D721Med (cell line): ENCODE measurements around the gene XYLT1.

ENCODE experiments used
- DNase-seq: peaks from one replicate; pipeline ENCODE4 v3.0.0; 2011; ENCODE audit warnings: low spot score; ENCODE audit not compliant: insufficient read length
- FAIRE-seq: peaks from 2 replicates; lab custom pipeline; 2011; peaks lifted over from hg19 to GRCh38; lab: Jason Lieb, UNC
- TF ChIP-seq, protein P1 (sequence below): IDR thresholded peaks from 2 replicates; pipeline ENCODE4 v1.5.1; 2012; ENCODE audit warnings: mild to moderate bottlenecking, control low read depth; ENCODE audit not compliant: insufficient read depth; ENCODE audit errors: missing control alignments

XYLT1 gene

DNA sequence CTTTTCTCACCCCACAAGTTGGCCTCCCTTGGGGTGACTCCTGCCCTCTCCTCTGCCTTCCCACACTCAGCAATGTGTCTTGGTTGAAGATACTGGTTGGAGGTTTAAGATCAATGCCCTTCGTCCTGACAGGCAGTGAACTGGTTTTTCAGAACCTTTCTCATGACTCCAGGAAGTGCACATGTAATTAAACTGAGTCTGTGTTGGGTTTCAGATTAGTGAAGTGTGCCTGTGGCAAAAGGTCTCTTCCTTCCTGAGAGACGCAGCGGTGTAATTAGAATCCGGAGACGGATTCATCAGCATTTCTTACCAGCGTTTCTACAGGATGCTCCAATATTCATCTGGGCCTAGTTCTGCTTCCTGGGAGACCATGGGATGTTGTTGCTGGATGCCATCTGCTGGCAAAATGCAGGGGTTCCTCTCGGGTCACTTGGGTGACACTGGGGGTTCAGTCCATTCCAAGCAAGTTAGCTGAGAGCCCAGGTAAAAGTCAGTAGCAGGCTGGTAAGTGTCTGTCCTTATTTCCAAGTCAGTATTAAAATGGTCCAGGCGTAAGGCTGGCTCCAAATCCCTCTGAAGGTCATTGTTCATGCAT lies 233.3 kb downstream of the XYLT1 start:
- DNase-seq (no peak), FAIRE-seq (no peak)
- TF ChIP-seq, protein P1, sequence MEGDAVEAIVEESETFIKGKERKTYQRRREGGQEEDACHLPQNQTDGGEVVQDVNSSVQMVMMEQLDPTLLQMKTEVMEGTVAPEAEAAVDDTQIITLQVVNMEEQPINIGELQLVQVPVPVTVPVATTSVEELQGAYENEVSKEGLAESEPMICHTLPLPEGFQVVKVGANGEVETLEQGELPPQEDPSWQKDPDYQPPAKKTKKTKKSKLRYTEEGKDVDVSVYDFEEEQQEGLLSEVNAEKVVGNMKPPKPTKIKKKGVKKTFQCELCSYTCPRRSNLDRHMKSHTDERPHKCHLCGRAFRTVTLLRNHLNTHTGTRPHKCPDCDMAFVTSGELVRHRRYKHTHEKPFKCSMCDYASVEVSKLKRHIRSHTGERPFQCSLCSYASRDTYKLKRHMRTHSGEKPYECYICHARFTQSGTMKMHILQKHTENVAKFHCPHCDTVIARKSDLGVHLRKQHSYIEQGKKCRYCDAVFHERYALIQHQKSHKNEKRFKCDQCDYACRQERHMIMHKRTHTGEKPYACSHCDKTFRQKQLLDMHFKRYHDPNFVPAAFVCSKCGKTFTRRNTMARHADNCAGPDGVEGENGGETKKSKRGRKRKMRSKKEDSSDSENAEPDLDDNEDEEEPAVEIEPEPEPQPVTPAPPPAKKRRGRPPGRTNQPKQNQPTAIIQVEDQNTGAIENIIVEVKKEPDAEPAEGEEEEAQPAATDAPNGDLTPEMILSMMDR = no peak

DNA sequence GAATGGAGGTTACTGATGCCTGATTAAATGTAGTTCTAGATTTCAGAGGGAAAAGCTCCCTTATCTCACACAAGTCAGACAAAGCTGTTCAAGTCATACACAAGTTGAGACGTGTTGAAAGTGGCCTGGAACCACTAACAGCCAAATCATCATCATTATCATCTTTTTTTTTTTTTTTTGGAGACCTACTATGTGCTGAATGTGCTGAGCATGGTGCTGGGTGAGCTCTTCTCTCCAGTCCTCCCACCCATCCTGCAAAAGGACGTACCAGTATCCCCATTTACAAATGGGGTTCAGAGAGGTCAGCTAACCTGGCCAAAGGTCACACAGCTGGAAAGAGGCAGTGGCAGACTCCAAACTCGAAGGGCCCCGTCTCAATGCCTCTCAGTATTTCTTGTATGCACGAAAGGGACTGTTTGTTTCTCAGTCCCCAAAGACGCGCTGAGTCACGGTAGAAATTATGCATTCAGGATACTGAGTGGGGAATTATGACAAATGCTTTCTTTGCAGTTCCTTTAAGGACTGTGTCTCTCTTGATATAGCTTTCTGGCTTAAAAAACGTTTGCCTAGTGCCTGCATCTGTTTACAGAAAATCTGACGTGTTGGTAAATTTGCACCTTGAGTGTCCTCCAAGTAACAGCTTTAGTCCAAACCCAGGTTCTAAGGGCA lies 235.5 kb downstream of the XYLT1 start:
- FAIRE-seq (no peak), DNase-seq (no peak)
- TF ChIP-seq, protein P1 = no peak

DNA sequence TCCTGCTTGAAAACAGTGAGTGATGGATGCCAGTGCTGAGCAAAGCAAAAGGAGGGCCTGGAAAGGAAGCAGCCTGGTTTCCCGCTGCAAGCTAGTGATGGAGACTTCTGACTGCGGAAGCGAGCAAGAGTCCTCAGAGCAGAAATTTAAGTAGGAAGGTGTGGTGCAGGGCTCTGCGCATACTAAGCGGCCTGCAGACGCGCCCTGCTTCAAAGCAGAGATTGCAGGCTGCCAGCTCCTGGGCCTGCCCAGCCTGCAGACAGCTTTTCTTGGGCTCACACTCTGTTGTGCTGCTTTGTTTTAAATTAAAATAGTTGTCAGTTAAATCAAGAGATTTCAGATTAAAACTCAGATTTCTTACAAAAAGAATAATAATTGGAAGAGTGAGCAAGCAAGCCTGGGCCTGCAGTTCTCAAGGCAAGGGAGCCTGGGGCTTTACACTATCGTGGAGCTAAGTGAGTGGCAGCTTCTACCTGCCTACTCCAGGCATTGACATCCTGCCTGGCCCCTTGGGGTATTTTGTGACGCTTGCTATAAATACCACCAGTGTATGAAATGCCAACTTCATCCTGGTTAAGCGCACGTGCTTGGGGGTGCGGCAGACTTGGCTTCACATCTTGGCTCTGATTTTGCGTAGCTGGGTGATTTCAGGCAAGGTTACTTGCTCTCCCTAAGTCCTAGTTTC lies 237.3 kb downstream of the XYLT1 start:
- DNase-seq (no peak), FAIRE-seq (no peak)
- TF ChIP-seq, protein P1 = no peak

DNA sequence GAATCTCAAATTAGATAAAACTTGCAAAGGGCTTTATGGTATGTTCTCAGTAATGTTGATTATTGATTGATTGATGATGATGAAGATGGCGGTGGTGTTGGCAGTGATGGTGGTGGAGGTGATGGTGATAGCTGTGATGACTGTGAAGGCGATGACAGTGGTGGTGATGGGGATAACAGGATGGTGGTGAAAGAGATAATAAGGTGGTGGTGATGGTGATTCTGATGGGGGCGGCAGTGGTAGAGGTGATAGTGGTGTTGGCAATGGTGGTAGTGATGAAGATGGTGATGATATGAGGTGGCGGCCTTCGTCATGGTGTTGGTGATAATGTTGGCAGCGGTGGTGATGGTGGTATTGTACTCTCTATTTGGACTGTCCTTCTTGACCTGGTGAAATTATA lies 238.3 kb downstream of the XYLT1 start:
- no peak for DNase-seq
- TF ChIP-seq, protein P1 = no peak
- FAIRE-seq = no peak

DNA sequence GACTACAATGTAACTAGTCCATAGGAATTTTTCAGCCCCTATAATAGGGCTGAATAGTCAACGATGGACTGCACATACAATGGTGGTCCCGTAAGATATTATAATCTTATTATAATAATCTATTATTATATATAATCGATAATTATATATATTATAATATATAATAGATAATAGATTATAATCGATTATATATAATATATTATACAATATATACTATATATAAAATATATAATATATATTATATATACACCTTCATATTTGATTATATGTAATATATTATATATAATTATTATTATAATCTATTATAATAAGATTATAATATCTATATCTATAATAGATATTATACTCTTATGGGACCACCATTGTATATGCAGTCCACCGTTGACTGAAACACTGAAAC lies 238.8 kb downstream of the XYLT1 start:
- FAIRE-seq (no peak), DNase-seq (no peak)
- TF ChIP-seq, protein P1 = no peak

DNA sequence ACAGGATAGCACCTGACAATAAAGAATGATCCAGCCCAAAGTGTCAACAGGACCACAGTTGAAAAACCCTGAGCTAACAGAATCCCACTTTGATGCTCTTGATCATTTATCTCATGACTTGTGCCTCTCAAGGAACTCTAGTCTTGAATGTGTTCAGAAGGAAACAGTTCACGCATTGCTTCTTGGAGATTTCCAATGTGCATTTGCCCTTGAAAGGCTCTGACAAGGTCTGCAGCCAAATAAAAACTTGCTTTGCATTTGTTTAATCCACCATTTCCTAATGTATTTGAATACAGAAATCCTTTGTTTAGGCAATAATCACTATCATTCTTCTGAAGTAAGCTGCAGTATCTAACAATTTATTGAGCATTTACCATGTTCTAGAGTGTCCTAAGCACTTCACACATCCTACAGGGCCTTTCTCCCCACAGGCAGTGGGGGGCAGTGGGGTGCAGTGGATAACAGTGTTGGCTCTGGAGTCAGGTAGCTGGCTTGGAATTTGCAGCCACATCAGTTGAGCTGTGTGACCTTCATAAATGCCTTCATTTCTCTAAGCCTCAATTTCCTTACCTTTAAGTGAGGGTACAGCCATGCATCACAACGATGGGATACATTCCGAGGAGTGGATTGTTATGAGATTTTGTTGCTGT lies 239.7 kb downstream of the XYLT1 start:
- no peak for FAIRE-seq
- TF ChIP-seq, protein P1 = no peak
- DNase-seq = no peak
